ENCODE data around the gene LAMA3. TPM values are rescaled to one million over a fixed set of nuclear protein-coding genes. Genes with fewer than 3 reads are reported as not detected.

LAMA3 gene
- total and polyA plus RNA-seq, 5 donors, result 1.7 to 5.4 (median 4.2) TPM

DNA sequence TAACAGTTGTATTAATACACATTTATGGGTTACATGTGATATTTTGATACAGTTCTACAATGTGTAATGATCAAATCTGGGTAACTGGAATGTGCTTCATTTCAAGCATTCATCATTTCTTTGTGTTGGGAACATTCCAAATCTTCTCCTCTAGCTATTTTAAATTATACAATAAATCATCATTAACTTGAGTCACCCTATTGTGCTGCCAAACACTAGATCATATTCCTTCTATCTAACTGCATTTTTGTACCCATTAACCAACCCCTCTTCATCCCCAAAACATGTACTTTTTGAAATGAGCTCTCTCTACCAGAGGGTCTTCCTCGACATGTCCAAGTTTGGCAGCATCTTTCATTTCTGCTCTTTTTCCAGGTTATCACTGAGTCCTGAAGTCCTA is 244.2 kb downstream of the LAMA3 start:
- DNase-seq (no peak), ATAC-seq (no peak)
- Histone ChIP-seq H3K4me3 (ENCODE audit: low read length) (no peak overlapping the region), H3K4me1 (ENCODE audit: control insufficient read depth, insufficient read depth, low read length) (no peaks in the 10 kb centered on the region), H3K9me3 (ENCODE audit: control insufficient read depth, low read length) (no peaks in the 10 kb centered on the region), H3K27me3 (ENCODE audit: control insufficient read depth, insufficient read depth) (no peaks in the 10 kb centered on the region), H3K27ac (ENCODE audit: low read length) (no peak overlapping the region)
- intact Hi-C loops (cut with DNase I), result no loop called here
- 88% methylated on average over 1 of the region's 1 CpG for WGBS

DNA sequence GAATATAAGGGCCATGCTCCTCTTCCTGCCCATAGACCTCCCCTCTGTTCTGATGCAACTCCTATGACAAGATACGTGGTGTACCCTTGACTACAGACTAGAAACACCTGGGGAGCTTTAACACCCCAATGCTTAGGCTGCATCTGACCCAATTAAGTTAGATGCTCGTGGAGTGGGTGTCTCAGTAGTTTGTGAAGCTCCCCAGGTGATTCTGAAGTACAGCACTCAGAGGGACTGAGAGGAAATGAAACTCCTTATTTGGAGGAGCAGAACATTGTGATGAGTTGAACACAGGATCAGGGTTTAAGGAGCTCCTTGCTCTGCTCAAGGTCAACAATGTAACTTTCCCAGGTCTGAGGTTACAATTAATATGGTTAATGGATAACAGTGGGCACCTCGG is 245.0 kb downstream of the LAMA3 start:
- no peak for DNase-seq
- ATAC-seq, result no peak
- WGBS, result 89% methylated on average over 3 of the region's 3 CpGs
- no peak overlapping the region for H3K4me3 ChIP-seq (ENCODE audit: low read length)
- no peaks in the 10 kb centered on the region for H3K27me3 ChIP-seq (ENCODE audit: control insufficient read depth, insufficient read depth)
- no peak overlapping the region for H3K27ac ChIP-seq (ENCODE audit: low read length)
- intact Hi-C loops (cut with DNase I), result no loop called here
- no peaks in the 10 kb centered on the region for H3K4me1 ChIP-seq (ENCODE audit: control insufficient read depth, insufficient read depth, low read length)
- H3K9me3 ChIP-seq (ENCODE audit: control insufficient read depth, low read length), result no peaks in the 10 kb centered on the region

DNA sequence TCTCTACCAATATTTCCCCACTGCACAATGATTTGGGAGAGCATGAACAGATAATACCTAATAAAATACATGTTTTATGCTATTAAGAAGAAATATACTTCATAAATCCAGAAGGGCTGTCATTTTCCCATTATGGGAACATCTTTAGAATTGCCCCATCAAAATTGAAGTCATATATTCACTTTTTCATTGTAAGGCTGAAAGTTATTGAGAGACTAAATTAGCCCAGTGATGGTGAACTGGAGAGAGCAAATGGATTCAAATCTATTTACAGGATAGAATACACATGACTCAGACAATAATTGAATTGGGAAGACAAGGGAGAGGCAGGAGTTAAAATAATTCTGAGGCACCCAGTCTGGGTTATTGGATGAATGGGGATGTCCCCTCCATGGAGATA is 245.6 kb downstream of the LAMA3 start:
- intact Hi-C loops (cut with DNase I), result no loop called here
- no peaks in the 10 kb centered on the region for H3K27me3 ChIP-seq (ENCODE audit: control insufficient read depth, insufficient read depth)
- DNase-seq (no peak), ATAC-seq (no peak)
- no peak overlapping the region for H3K27ac ChIP-seq (ENCODE audit: low read length)
- H3K4me1 ChIP-seq (ENCODE audit: control insufficient read depth, insufficient read depth, low read length), result no peaks in the 10 kb centered on the region
- no peak overlapping the region for H3K4me3 ChIP-seq (ENCODE audit: low read length)
- H3K9me3 ChIP-seq (ENCODE audit: control insufficient read depth, low read length), result no peaks in the 10 kb centered on the region

DNA sequence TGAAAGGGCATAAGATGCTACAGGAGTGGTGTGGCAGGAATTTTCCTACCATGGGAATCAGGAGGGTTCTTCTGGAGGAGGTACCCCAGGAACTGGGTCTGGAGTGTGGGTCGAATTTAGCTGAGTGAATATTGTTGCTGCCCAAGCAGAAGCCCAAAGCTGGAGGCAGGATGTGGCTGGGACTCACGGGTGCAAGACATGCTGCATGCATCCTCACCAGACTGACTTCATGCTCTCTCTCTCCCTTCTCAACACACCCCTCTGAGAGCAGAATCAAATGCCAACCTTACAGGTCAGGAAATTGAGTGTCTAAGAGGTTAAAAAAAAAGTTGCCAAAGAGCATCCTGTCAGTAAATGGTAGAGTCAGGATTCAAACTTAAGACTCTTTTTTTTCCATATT is 246.6 kb downstream of the LAMA3 start:
- Histone ChIP-seq H3K27me3 (ENCODE audit: control insufficient read depth, insufficient read depth) (no peaks in the 10 kb centered on the region), H3K4me3 (ENCODE audit: low read length) (no peak overlapping the region), H3K27ac (ENCODE audit: low read length) (no peak overlapping the region), H3K4me1 (ENCODE audit: control insufficient read depth, insufficient read depth, low read length) (no peaks in the 10 kb centered on the region), H3K9me3 (ENCODE audit: control insufficient read depth, low read length) (no peaks in the 10 kb centered on the region)
- WGBS, result 79% methylated on average over 2 of the region's 2 CpGs
- no peak for ATAC-seq
- no peak for DNase-seq
- intact Hi-C loops (cut with DNase I), result no loop called here

DNA sequence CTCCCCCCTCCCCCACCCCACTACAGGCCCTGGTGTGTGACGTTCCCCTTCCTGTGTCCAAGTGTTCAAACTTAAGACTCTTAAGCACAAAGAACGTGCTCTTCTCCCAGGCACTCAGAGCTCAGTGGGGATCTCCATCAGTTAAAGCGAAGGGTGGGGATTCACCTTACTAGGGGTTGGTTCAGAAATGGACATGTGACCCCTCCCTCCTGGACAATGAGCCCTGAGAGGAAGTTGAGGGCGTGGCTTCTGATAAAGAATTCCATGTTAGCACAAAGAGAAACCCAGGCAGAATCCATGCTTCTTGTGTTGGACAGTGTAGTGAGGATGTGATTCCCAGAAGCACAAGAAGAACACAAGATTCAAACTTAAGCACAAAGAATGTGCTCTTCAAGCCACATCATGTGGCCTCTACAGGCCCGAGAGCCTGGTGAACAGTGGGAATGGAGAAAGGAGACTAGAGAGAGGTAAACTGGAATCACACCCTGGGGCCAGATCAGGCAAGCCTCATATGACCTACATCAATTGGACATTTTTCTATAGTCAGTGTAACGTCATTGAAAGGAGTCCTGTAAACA is 247.2 kb downstream of the LAMA3 start:
- peak in 1 of 2 donors; percentile 56 for ATAC-seq
- no peaks in the 10 kb centered on the region for H3K4me1 ChIP-seq (ENCODE audit: control insufficient read depth, insufficient read depth, low read length)
- 71% methylated on average over 6 of the region's 6 CpGs for WGBS
- no peak overlapping the region for H3K4me3 ChIP-seq (ENCODE audit: low read length)
- H3K27ac ChIP-seq (ENCODE audit: low read length), result no peak overlapping the region
- no peaks in the 10 kb centered on the region for H3K9me3 ChIP-seq (ENCODE audit: control insufficient read depth, low read length)
- no peaks in the 10 kb centered on the region for H3K27me3 ChIP-seq (ENCODE audit: control insufficient read depth, insufficient read depth)
- intact Hi-C loops (cut with DNase I), result no loop called here
- no peak for DNase-seq

DNA sequence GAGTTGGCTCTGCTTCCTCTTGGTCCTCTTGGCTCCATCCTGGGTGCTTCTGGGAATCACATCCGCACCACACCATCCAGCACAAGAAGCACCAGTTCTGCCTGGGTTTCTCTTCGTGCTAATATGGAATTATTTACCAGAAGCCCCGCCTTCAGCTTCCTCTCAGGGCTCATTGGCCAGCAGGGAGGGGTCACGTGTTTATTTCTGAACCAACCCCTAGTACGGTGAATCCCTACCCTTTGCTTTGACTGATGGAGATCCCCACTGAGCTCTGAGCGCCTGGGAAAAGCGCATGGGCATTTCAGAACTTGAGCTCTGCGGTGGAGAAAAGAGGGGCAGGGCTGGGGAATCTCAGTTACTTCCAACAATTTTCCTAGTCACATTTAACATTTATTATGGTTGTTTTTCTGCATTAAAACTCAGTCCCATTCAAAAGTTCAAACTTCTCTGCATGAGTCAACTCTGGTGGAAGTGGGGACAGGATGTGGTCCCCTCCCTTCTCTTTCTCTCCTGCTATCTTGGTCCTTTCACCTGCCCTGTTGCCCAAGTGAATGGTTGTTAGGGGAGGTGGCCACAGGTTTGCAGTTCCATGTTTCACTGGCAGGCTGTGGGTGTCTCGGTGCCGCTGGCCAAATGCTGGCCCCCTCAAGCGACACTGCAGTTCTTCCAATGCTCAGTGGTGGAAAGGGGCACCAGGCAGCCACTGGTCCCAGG is 248.9 kb downstream of the LAMA3 start:
- 92% methylated on average over 11 of the region's 11 CpGs for WGBS
- H3K9me3 ChIP-seq (ENCODE audit: control insufficient read depth, low read length), result no peaks in the 10 kb centered on the region
- H3K27me3 ChIP-seq (ENCODE audit: control insufficient read depth, insufficient read depth), result no peaks in the 10 kb centered on the region
- no peak for DNase-seq
- no peaks in the 10 kb centered on the region for H3K4me1 ChIP-seq (ENCODE audit: control insufficient read depth, insufficient read depth, low read length)
- no peak overlapping the region for H3K4me3 ChIP-seq (ENCODE audit: low read length)
- intact Hi-C loops (cut with DNase I), result no loop called here
- H3K27ac ChIP-seq (ENCODE audit: low read length), result no peak overlapping the region
- peak in 1 of 2 donors; percentile 24 for ATAC-seq

DNA sequence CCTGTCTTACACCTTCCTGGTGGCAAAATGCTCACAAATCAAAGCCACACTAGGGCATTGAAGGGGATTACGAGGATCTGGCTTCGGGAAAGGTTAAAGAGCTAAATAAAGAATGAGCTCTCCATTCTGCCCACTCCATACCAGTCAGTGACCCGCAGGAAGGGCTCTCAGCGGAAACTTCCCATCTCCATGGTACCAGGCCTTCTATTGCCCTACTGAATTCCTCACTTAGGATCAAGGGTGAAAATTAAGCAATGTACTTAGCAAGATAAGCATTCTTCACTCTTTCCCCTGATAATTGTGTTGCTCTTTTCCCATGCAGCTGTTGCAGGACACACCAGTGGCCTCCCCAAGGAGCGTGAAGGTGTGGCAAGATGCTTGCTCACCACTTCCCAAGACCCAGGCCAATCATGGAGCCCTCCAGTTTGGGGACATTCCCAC is 249.7 kb downstream of the LAMA3 start:
- Histone ChIP-seq H3K4me1 (ENCODE audit: control insufficient read depth, insufficient read depth, low read length) (no peaks in the 10 kb centered on the region), H3K9me3 (ENCODE audit: control insufficient read depth, low read length) (no peaks in the 10 kb centered on the region), H3K27ac (ENCODE audit: low read length) (no peak overlapping the region), H3K4me3 (ENCODE audit: low read length) (no peak overlapping the region), H3K27me3 (ENCODE audit: control insufficient read depth, insufficient read depth) (no peaks in the 10 kb centered on the region)
- 87% methylated on average over 5 of the region's 5 CpGs for WGBS
- ATAC-seq (peak in 1 of 2 donors; percentile 32), DNase-seq (no peak)
- intact Hi-C loops (cut with DNase I), result no loop called here

DNA sequence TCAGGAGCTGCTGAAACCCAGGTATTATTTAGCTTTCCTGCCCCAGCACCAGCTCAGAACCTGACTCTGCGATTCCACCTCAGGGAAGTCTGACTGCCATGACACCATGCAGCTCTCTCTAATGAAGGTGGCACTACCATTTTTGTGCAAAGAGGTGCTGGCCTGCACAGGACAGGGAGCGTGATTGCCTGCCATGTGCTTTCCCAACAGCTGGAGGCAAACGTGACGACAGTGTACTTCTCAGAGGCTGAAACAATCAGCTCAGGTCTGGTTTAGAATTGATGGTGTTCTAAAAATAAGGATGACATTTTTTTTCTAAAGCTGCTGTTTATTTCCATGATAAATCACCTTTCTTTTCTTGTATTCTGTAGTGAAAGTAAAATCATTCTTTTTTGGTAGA is 250.1 kb downstream of the LAMA3 start:
- Histone ChIP-seq H3K4me3 (ENCODE audit: low read length) (no peak overlapping the region), H3K9me3 (ENCODE audit: control insufficient read depth, low read length) (no peaks in the 10 kb centered on the region), H3K27ac (ENCODE audit: low read length) (no peak overlapping the region), H3K27me3 (ENCODE audit: control insufficient read depth, insufficient read depth) (no peaks in the 10 kb centered on the region), H3K4me1 (ENCODE audit: control insufficient read depth, insufficient read depth, low read length) (no peaks in the 10 kb centered on the region)
- ATAC-seq (no peak), DNase-seq (peak in 1 of 3 donors; percentile 28)
- WGBS, result 80% methylated on average over 4 of the region's 4 CpGs
- intact Hi-C loops (cut with DNase I), result no loop called here

DNA sequence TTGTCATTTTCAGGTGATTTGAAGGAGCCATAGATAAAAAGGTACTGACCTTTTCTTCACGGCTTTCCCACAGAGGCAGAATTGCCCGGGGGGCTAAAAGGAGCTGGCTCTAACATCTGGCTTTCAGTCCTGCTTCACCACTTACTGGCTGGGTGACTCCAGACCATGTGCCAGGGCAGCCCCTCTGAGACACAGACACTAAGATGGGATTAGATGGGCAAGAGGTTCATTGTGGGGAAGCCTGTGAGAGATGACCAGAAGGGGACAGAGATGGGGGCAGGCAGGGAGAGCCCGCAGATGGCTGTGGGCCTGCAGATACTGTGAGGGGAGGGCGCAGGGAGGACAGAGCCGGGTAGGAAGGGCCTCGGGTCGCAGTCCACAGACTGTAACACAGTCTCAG is 250.6 kb downstream of the LAMA3 start:
- H3K4me3 ChIP-seq (ENCODE audit: low read length), result no peak overlapping the region
- no peak for ATAC-seq
- H3K27me3 ChIP-seq (ENCODE audit: control insufficient read depth, insufficient read depth), result no peaks in the 10 kb centered on the region
- no peaks in the 10 kb centered on the region for H3K9me3 ChIP-seq (ENCODE audit: control insufficient read depth, low read length)
- WGBS, result 85% methylated on average over 7 of the region's 7 CpGs
- no peaks in the 10 kb centered on the region for H3K4me1 ChIP-seq (ENCODE audit: control insufficient read depth, insufficient read depth, low read length)
- no peak overlapping the region for H3K27ac ChIP-seq (ENCODE audit: low read length)
- intact Hi-C loops (cut with DNase I), result no loop called here
- DNase-seq, result peak in 1 of 3 donors; percentile 31

DNA sequence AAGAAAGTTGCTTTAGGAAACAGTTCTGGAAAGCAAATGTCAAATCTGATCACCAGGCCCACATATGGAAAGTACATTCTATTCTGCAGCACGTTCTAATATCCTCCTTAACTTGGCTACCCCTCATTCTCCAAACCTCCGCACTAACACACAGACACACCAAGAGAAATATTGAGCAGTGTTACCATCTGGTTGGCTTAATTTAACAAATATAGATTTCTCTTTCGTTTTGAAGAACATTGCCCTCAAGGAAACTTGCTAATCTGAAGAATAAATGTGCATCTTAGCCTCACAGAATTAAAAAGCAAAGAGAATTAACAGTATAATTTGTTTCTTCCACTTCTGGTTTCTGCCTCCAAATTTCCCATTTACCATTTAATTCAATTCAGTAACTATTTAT is 252.5 kb downstream of the LAMA3 start:
- H3K27ac ChIP-seq (ENCODE audit: low read length), result no peak overlapping the region
- no peaks in the 10 kb centered on the region for H3K27me3 ChIP-seq (ENCODE audit: control insufficient read depth, insufficient read depth)
- H3K9me3 ChIP-seq (ENCODE audit: control insufficient read depth, low read length), result no peaks in the 10 kb centered on the region
- WGBS, result 82% methylated on average over 3 of the region's 3 CpGs
- no peak overlapping the region for H3K4me3 ChIP-seq (ENCODE audit: low read length)
- DNase-seq (no peak), ATAC-seq (no peak)
- intact Hi-C loops (cut with DNase I), result no loop called here
- H3K4me1 ChIP-seq (ENCODE audit: control insufficient read depth, insufficient read depth, low read length), result no peaks in the 10 kb centered on the region

DNA sequence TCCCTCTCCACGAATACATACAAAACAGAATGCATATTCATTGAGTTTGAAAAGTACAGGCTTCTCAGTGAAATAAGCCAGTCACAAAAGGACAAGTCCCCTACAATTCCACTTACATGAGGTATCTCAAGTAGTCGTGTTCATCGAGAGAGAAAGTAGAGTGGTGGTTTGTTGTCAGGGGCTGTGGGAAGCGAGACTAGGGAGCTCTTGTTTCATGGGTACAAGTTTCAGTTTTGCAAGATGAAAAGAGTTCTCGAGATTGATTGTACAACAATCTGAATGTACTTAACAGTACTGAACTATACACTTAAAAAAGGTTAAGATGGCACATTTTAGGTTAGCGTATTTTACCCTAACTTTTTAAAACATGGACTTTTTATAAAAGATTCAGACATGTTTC is 253.9 kb downstream of the LAMA3 start:
- no peak overlapping the region for H3K27ac ChIP-seq (ENCODE audit: low read length)
- intact Hi-C loops (cut with DNase I), result no loop called here
- ATAC-seq (no peak), DNase-seq (no peak)
- H3K27me3 ChIP-seq (ENCODE audit: control insufficient read depth, insufficient read depth), result no peaks in the 10 kb centered on the region
- H3K9me3 ChIP-seq (ENCODE audit: control insufficient read depth, low read length), result no peaks in the 10 kb centered on the region
- WGBS, result 87% methylated on average over 6 of the region's 6 CpGs
- H3K4me1 ChIP-seq (ENCODE audit: control insufficient read depth, insufficient read depth, low read length), result no peaks in the 10 kb centered on the region
- H3K4me3 ChIP-seq (ENCODE audit: low read length), result no peak overlapping the region

Data from right cardiac atrium (tissue), 5 donors.